Right renal cortex interstitium (tissue), 3 donors: ENCODE data around the gene CDH22. TPM values are rescaled to one million over a fixed set of nuclear protein-coding genes. Genes with fewer than 3 reads are reported as not detected.

ENCODE experiments used
- DNase-seq, 3 donors: peaks; one replicate each; pipeline ENCODE4 v3.0.0-alpha.2; 2013; ENCODE audit warnings: low read depth in 3 of 3, low spot score in 2 of 3
- polyA plus RNA-seq, 3 donors: library from polyadenylated mRNA; unstranded; fragments of 120-200 nt; gene quantifications; one replicate each; pipeline ENCODE4 v1.2.1, GENCODE V29; 2013; ENCODE audit not compliant: insufficient read length in 3 of 3

CDH22 gene
- polyA plus RNA-seq, 3 donors, result not detected

DNA sequence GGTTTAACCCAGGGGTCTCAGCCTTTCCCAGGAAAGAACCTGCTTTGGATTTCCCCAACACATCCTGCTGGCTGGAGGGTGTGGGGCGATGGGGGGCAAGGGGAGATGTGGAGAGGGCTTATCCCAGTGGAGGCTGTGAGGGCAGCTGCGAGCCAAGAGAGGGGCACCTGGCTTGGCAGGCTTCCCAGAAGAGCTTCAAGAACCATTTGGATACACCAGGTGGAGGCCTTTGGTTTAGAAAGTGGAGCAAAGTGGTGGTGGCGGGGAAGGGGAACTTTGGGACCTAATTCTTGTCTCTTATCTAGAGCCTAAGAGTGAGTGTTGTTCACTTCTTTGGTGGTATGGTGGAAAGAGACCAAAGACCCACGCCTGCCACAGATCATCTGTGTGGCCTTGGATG, 177.8 kb downstream of the CDH22 start:
- no peak for DNase-seq

DNA sequence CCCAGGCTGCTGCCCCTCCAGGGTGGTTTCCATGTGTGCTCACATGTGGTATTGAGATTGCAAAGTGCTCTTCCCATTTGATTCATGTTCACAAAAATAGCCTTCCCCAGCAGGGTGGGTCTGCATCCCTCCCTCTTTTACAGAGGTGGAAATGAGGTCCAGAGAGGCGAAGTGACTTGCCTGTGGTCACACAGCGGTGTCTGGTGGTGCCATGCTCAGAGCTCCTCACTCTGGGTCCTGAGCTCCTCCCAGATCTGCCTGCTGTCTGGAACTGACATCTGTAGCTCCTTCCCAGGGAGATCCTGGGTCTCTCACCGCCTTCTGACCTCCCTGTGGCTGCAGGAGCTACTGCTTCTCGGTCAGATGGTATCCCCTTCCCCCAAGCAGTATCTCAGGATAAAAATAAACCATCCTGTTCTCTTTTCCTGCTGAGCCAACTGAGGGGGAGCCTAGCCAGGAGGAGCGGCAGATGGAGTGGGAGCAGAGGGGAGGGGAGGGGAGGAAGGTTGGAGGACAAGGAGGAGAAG, 178.3 kb downstream of the CDH22 start:
- no peak for DNase-seq

DNA sequence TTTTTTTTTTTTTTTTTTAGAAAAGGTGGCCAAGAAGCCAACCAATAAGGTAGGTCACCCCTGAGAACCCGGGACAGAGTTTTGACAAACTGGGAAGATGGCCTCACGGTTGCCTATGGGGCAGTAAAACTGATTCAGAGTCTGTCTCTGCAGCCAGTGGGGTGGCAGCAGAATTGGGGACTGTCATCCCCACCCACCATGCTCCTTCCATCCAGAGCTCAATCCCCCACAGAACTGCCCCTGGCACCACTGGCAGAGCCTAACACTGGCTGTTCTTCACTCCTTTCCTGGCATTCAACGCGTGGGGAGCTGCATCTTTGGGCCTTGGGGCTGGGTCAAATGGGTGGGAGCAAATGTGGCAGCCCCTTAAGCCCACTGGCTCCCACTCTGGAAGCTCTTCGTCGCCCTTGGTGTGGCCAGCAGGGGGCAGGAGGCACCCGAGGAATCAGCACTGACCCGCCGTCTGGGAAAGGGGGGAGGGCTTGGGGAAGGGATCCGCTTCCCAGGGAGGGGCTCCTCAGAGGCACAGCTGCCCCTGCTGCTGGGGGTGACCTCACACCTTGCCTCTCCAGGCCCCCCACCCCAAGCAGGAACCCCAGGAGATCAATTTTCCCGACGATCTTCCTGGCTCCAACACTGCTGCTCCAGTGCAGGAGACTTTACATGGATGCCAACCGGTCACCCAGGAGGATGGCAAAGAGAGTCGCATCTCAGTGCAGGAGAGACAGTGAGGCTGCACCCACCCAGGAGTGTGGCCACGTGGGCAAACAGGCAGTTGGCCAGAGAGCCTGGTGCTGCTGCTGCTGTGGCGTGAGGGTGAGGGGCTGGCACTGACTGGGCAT, 179.8 kb downstream of the CDH22 start:
- no peak for DNase-seq

DNA sequence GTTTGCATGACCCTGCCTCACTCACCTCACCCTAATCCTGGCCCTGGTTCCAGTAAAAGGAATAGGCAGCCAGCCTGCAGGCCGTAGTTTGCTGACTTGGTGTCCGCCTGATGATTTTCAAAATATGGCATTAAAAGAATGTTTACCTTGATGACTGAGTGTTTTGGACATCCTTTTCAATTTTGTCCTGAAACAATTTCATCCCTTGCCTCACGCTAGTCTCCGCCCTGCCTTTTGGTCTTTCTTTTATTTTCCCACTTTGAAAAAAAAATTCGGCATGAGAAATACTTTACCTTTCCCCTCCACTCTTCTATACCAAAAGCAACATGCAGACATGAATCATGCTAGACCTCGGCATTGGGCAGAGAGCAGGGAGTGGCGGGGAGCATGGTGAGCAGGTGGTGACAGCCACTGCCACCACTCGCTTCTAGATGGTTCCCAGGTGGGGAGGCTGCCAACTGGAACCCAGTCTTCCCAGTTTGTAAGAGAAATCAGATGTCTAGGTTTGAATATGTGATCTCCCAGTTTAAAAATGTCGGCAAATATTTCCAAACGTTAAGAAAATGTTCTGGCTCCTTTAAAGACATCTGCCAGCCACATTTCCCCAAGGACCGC, 180.8 kb downstream of the CDH22 start:
- no peak for DNase-seq

DNA sequence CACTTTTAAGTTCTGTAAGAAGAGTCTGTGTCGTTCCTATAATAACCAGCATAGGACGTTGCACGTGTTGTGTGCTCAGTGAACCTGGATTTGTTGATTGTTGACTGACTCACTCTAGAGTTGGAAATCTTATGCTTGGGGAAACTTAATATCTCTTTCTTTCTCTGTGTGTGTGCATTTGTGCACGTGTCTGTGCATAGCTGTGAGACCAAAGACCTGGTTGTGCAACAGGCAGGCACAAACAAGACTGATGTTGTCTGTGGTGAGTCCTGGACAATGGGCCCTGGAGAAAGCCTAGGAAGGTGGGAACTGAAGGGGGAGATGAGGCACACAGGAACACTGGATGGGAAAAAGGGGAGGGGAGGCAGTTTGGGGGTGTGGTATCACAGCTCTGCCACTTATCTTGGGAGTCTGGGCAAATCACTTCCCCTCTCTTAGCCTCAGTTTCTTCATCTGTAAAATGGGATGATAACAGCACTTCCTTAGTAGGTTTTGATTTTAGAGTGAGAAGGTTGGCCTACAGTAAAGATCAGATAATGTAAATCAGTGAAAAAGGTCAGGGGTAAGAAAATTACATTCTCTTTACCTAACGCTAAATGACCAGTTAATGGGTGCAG, 181.8 kb downstream of the CDH22 start:
- DNase-seq, result no peak

Other genes with a start within 250 kb of the CDH22 start
- gene NCOA5, start 218.5 kb downstream of the CDH22 start, polyA plus RNA-seq, result 10 to 100 TPM; 55.1 to 57.7 (median 57.0) TPM
- gene CD40, start 190.2 kb downstream of the CDH22 start, polyA plus RNA-seq, result 1 to 10 TPM; 5.8 to 6.5 (median 5.9) TPM
- gene ELMO2, start 98.1 kb upstream of the CDH22 start, polyA plus RNA-seq, result 10 to 100 TPM; 57.7 to 62.6 (median 59.1) TPM
- gene ZNF334, start 205.1 kb upstream of the CDH22 start, polyA plus RNA-seq, result 10 to 100 TPM; 25.6 to 31.4 (median 28.4) TPM
- gene OCSTAMP, start 242.2 kb upstream of the CDH22 start, polyA plus RNA-seq, result not detected